Left lung (tissue), 14 donors: ENCODE data around the gene PPP6R1. TPM values are rescaled to one million over a fixed set of nuclear protein-coding genes. Genes with fewer than 3 reads are reported as not detected.

Experiments
- ATAC-seq: fragments of 200-7000 bp; cut with Tn5 transposase; one replicate; pipeline ENCODE4 v1.9.1; 2020; ENCODE audit warnings: moderate library complexity
- DNase-seq, 4 donors: peaks; one replicate each; pipeline ENCODE4 v3.0.0-alpha.2; 2013 to 2020
- H3K27ac ChIP-seq, 2 donors: fragments of 200-600 bp; sonication (generic) in 1 of 2; one replicate each; pipeline versions ENCODE4 v1.5.0 to v1.8.0; 2020 to 2021
- H3K27me3 ChIP-seq, 2 donors: fragments of 200-600 bp; sonication (generic) in 1 of 2; one replicate each; pipeline versions ENCODE4 v1.5.0 to v1.8.0; 2020 to 2021
- H3K36me3 ChIP-seq, 2 donors: fragments of 200-600 bp; sonication (generic) in 1 of 2; one replicate each; pipeline versions ENCODE4 v1.5.0 to v1.8.0; 2020 to 2021
- H3K4me1 ChIP-seq, 2 donors: fragments of 200-600 bp; one replicate each; pipeline ENCODE4 v1.8.0; 2021
- H3K4me3 ChIP-seq, 2 donors: fragments of 200-600 bp; sonication (generic) in 1 of 2; one replicate each; pipeline versions ENCODE4 v1.5.0 to v1.8.0; 2020 to 2021; ENCODE audit warnings: mild to moderate bottlenecking in 1 of 2
- H3K9me3 ChIP-seq, 2 donors: fragments of 200-600 bp; sonication (generic) in 1 of 2; one replicate each; pipeline versions ENCODE4 v1.5.0 to v1.8.0; 2020 to 2021
- intact Hi-C, 2 donors: fragments of 100-400 bp; cut with DNase I; formaldehyde crosslinking; loops; one replicate each; pipeline versions ENCODE4 v1.11.2 to v1.14.2; 2022
- long read RNA-seq, 12 donors: library from polyadenylated mRNA in 2 of 12; unstranded in 2 of 12; transcript quantifications; one replicate each; pipeline ENCODE4 v2.0.0 and lab custom pipeline, GENCODE V29; 2019 to 2026
- polyA plus RNA-seq, 6 donors: library from polyadenylated mRNA; unstranded; fragments of 120-200 nt; gene quantifications; one replicate each; pipeline ENCODE4 v1.2.1, GENCODE V29; 2013; ENCODE audit not compliant: insufficient read length in 6 of 6
- total RNA-seq, 2 donors: library from RNA; stranded (reverse); fragmentation: NEBNext Ultra II Directional; extraction: Animal tissue kit (Norgen Biotek cat#: 25700); gene quantifications; one replicate each; pipeline ENCODE4 v1.2.1, GENCODE V29; 2021
- TF ChIP-seq, protein P1 (sequence below), 2 donors: fragments of 200-600 bp; sonication (generic) in 1 of 2; IDR thresholded peaks; one replicate each; pipeline versions ENCODE4 v1.5.0 to v1.8.0; 2021; ENCODE audit warnings: antibody characterized with exemption in 2 of 2
- donor health status: DM: no; HTN: yes; CAD: no.
- donor health status: DM: no; HTN: no; CAD: no.

Gene PPP6R1, protein sequence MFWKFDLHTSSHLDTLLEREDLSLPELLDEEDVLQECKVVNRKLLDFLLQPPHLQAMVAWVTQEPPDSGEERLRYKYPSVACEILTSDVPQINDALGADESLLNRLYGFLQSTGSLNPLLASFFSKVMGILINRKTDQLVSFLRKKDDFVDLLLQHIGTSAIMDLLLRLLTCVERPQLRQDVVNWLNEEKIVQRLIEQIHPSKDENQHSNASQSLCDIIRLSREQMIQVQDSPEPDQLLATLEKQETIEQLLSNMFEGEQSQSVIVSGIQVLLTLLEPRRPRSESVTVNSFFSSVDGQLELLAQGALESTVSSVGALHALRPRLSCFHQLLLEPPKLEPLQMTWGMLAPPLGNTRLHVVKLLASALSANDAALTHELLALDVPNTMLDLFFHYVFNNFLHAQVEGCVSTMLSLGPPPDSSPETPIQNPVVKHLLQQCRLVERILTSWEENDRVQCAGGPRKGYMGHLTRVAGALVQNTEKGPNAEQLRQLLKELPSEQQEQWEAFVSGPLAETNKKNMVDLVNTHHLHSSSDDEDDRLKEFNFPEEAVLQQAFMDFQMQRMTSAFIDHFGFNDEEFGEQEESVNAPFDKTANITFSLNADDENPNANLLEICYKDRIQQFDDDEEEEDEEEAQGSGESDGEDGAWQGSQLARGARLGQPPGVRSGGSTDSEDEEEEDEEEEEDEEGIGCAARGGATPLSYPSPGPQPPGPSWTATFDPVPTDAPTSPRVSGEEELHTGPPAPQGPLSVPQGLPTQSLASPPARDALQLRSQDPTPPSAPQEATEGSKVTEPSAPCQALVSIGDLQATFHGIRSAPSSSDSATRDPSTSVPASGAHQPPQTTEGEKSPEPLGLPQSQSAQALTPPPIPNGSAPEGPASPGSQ
- total RNA-seq (10 to 100 TPM; 56.0 to 81.8 TPM), polyA plus RNA-seq (10 to 100 TPM; 33.4 to 43.8 (median 39.8) TPM)
- long read RNA-seq, donor 1, partial matches to known transcripts: 5 of 46 reads
- long read RNA-seq, donor 1, other reads (novel, unspliced or antisense): 36 of 46 reads
- long read RNA-seq, donor 2, partial matches to known transcripts: 0 of 4 reads
- long read RNA-seq, donor 2, other reads (novel, unspliced or antisense): 0 of 4 reads
- long read RNA-seq, donor 3, partial matches to known transcripts: 0 of 4 reads
- long read RNA-seq, donor 3, other reads (novel, unspliced or antisense): 0 of 4 reads
- long read RNA-seq, donor 4, partial matches to known transcripts: 3 of 3 reads
- long read RNA-seq, donor 4, other reads (novel, unspliced or antisense): 0 of 3 reads
- long read RNA-seq, donor 5, partial matches to known transcripts: 0 of 2 reads
- long read RNA-seq, donor 5, other reads (novel, unspliced or antisense): 0 of 2 reads
- long read RNA-seq, donor 6, partial matches to known transcripts: 0 of 1 reads
- long read RNA-seq, donor 6, other reads (novel, unspliced or antisense): 0 of 1 reads
- long read RNA-seq, donor 7, partial matches to known transcripts: 0 of 4 reads
- long read RNA-seq, donor 7, other reads (novel, unspliced or antisense): 0 of 4 reads
- long read RNA-seq, donor 8, partial matches to known transcripts: 0 of 6 reads
- long read RNA-seq, donor 8, other reads (novel, unspliced or antisense): 0 of 6 reads
- long read RNA-seq, donor 9: 0 reads
- long read RNA-seq, donor 10, partial matches to known transcripts: 4 of 7 reads
- long read RNA-seq, donor 10, other reads (novel, unspliced or antisense): 1 of 7 reads
- long read RNA-seq, donor 11: 0 reads
- long read RNA-seq, donor 12, partial matches to known transcripts: 0 of 3 reads
- long read RNA-seq, donor 12, other reads (novel, unspliced or antisense): 0 of 3 reads

DNA sequence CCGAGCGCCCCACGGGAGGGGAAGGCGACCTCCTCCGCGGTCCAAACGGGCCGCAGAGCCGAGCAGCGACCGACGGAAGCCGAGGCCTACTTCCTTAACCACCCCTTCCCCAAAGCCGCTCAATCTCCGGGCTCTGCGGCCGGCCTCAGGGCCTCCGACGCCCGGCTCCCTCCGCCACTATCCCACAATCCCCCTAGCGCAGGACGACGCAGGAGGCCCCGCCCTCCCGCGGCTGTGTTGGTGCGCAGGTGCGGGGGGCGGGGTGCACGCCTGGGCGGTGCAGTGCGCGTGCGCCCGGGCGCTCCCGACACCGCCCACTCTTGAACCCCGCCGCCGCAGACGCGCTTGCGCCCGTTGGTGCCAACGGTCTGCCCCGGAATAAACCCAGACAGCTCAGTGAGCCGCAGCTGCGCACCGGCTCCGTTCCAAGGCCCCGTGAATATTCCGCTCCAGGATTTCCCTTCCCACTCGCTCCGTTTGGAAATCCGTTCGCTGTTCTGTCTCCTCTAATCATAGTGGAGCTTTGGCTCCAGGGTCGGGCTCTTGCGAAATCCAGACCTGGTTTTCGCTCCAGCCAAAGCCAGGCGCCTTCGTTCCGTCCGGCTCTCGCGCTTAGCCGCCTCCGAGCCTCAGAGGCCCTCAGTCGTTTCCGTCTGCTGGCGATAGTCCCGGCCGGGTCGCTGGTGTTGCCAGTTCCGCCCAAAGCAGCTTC is at the start of gene PPP6R1:
Gene PPP6R1, minus strand, starts transcription at position 190 of the 712 bp plus-strand sequence. CDS start 11,914 bp downstream, outside the sequence.
- Histone ChIP-seq H3K4me1 (peaks cover 26 to 46% of the 10 kb centered on the region in 2 donors), H3K27ac (peak within 1 kb of the TSS; percentile 84 to 95), H3K36me3 (peaks cover 0 to 10% of the 10 kb centered on the region in 2 donors), H3K27me3 (no peaks in the 10 kb centered on the region), H3K4me3 (peak within 1 kb of the TSS; percentile 92 to 95), H3K9me3 (no peaks in the 10 kb centered on the region)
- intact Hi-C loops: no loop called here
- TF ChIP-seq, protein P1, sequence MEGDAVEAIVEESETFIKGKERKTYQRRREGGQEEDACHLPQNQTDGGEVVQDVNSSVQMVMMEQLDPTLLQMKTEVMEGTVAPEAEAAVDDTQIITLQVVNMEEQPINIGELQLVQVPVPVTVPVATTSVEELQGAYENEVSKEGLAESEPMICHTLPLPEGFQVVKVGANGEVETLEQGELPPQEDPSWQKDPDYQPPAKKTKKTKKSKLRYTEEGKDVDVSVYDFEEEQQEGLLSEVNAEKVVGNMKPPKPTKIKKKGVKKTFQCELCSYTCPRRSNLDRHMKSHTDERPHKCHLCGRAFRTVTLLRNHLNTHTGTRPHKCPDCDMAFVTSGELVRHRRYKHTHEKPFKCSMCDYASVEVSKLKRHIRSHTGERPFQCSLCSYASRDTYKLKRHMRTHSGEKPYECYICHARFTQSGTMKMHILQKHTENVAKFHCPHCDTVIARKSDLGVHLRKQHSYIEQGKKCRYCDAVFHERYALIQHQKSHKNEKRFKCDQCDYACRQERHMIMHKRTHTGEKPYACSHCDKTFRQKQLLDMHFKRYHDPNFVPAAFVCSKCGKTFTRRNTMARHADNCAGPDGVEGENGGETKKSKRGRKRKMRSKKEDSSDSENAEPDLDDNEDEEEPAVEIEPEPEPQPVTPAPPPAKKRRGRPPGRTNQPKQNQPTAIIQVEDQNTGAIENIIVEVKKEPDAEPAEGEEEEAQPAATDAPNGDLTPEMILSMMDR (IDR thresholded peaks at IDR 0.05): peak in 1 of 2 donors; percentile 20
- DNase-seq (peak; percentile 97 to 100 (median 100)), ATAC-seq (peak; percentile 95)

DNA sequence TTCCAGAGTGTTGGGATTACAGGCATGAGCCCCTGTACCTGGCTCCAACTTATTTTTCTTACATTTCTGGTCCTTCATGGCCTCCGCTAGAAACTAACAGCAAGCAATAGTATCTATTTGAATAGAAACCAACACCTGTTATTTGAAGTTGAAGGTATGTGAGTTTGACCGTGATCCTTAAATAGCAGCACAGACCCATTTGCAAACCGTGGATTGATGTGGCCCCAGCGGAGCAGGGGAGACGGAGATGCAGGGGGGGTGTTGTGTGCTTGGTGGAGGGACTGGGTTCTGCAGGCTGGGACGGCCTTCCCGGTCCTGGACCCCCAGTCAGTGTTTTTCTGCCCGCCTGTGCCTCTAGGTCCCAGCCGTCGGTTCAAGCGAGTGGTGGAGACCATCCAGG is 49.5 kb upstream of the PPP6R1 start:
- H3K27me3 ChIP-seq: no peaks in the 10 kb centered on the region
- H3K27ac ChIP-seq: no peak overlapping the region
- DNase-seq: no peak
- ATAC-seq: no peak
- no peak overlapping the region for H3K4me3 ChIP-seq
- H3K4me1 ChIP-seq: no peaks in the 10 kb centered on the region
- H3K36me3 ChIP-seq: peaks cover 0 to 9% of the 10 kb centered on the region in 2 donors
- no peaks in the 10 kb centered on the region for H3K9me3 ChIP-seq
- TF ChIP-seq, protein P1 (IDR thresholded peaks at IDR 0.05): no peak
- intact Hi-C loops: loop anchor here in 1 of 2 donors (10.0 kb wide), 1 partner anchor 77 kb away; the partner anchor contains the start of genes RPL28 and TMEM238

DNA sequence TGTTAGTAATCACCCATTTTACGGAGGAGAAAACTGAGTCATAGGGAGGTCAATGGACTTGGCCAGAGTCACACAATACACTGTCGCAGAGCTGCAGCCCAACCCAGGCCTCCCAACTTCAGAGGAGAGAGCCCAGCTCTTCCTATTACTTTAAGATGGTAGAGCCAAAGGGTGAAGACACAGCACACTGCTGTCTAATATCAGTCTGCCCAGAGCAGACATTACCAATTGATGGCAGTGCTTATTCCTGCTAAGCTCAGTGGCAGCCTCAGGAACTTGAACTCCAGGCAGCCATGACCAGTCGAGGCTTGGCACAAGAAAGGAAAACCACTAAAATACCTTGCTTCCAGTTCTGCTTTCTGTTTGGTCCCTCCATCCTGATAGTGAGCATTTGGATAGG is 47.9 kb upstream of the PPP6R1 start:
- DNase-seq (no peak), ATAC-seq (no peak)
- TF ChIP-seq, protein P1 (IDR thresholded peaks at IDR 0.05): no peak
- Histone ChIP-seq H3K27me3 (no peaks in the 10 kb centered on the region), H3K27ac (no peak overlapping the region), H3K4me1 (peaks cover 0 to 5% of the 10 kb centered on the region in 2 donors), H3K36me3 (no peaks in the 10 kb centered on the region), H3K9me3 (no peaks in the 10 kb centered on the region), H3K4me3 (no peak overlapping the region)
- intact Hi-C loops: loop anchor here in 1 of 2 donors (10.0 kb wide), 1 partner anchor 78 kb away; the partner anchor contains the start of genes RPL28 and TMEM238
